Dendritic cell treated with granulocyte-macrophage colony-stimulating factor and Interleukin-4, amounts not matched to agents 40 ng/mL and 50 ng/mL, for 4 days (primary cell): ENCODE measurements around the gene SMYD5.
"Not testable (repeated sequence)": the region's sequence is repeated elsewhere in the genome, so short reads cannot be mapped to it uniquely, and the experiment has no call there.

Source experiments
- H3K27ac Mint-ChIP-seq: one replicate; pipeline ENCODE4 v1.8.0; 2022; ENCODE audit warnings: mild to moderate bottlenecking, mixed read lengths
- H3K27me3 Mint-ChIP-seq: one replicate; pipeline ENCODE4 v1.8.0; 2022; ENCODE audit warnings: mild to moderate bottlenecking, mixed read lengths
- H3K36me3 Mint-ChIP-seq: one replicate; pipeline ENCODE4 v1.8.0; 2022; ENCODE audit warnings: low read depth, mixed read lengths
- H3K4me1 Mint-ChIP-seq: one replicate; pipeline ENCODE4 v1.8.0; 2022; ENCODE audit warnings: low read depth, mixed read lengths
- H3K4me3 Mint-ChIP-seq: one replicate; pipeline ENCODE4 v1.8.0; 2022; ENCODE audit warnings: mild to moderate bottlenecking, moderate library complexity, mixed read lengths
- H3K9me3 Mint-ChIP-seq: one replicate; pipeline ENCODE4 v1.8.0; 2022; ENCODE audit warnings: mixed read lengths
- intact Hi-C: fragments of 100-400 bp; cut with micrococcal nuclease; formaldehyde crosslinking; loops from one replicate; pipeline ENCODE4 v1.15.0; 2022

Gene SMYD5

GRCh38 chr2:73177645-73178255 is 36.3 kb upstream of the SMYD5 start:
- peaks cover 77% of the 10 kb centered on the region for H3K27me3 Mint-ChIP-seq
- H3K9me3 Mint-ChIP-seq: no peaks in the 10 kb centered on the region
- H3K4me3 Mint-ChIP-seq: peak overlapping the region; percentile 88
- peak overlapping the region; percentile 82 for H3K27ac Mint-ChIP-seq
- intact Hi-C loops: loop anchor here (1.0 to 5.0 kb wide), 5 partner anchors 35 to 285 kb away; partner anchors contain the start of gene PRADC1
- peaks cover 16% of the 10 kb centered on the region for H3K4me1 Mint-ChIP-seq
- H3K36me3 Mint-ChIP-seq: peaks cover 5% of the 10 kb centered on the region

GRCh38 chr2:73185965-73186364 is 28.1 kb upstream of the SMYD5 start:
- no peaks in the 10 kb centered on the region for H3K36me3 Mint-ChIP-seq
- peaks cover 33% of the 10 kb centered on the region for H3K27me3 Mint-ChIP-seq
- H3K9me3 Mint-ChIP-seq: peaks cover 6% of the 10 kb centered on the region
- no peaks in the 10 kb centered on the region for H3K4me1 Mint-ChIP-seq
- H3K27ac Mint-ChIP-seq: no peak overlapping the region
- H3K4me3 Mint-ChIP-seq: no peak overlapping the region
- intact Hi-C loops: no loop called here

- H3K4me1 Mint-ChIP-seq: no peaks in the 10 kb centered on the region
- intact Hi-C loops: no loop called here
Observed at GRCh38 chr2:73187549-73187948, 26.5 kb upstream of the SMYD5 start.

GRCh38 chr2:73197579-73197978 is 16.5 kb upstream of the SMYD5 start:
- intact Hi-C loops: no loop called here
- Mint-ChIP-seq H3K9me3 (no peaks in the 10 kb centered on the region), H3K4me3 (no peak overlapping the region), H3K4me1 (peaks cover 4% of the 10 kb centered on the region), H3K27me3 (peaks cover 56% of the 10 kb centered on the region), H3K27ac (no peak overlapping the region), H3K36me3 (no peaks in the 10 kb centered on the region)

More at GRCh38 chr2:73187549-73187948, 26.5 kb upstream of the SMYD5 start:
- Mint-ChIP-seq H3K27ac (no peak overlapping the region), H3K36me3 (no peaks in the 10 kb centered on the region), H3K4me3 (no peak overlapping the region), H3K27me3 (peaks cover 32% of the 10 kb centered on the region), H3K9me3 (peaks cover 6% of the 10 kb centered on the region)

- H3K27ac Mint-ChIP-seq, H3K36me3 Mint-ChIP-seq, H3K4me3 Mint-ChIP-seq, H3K4me1 Mint-ChIP-seq, H3K9me3 Mint-ChIP-seq, intact Hi-C loops: not testable (repeated sequence)
- peaks cover 78% of the 10 kb centered on the region for H3K27me3 Mint-ChIP-seq
Observed at GRCh38 chr2:73200281-73200680, 13.8 kb upstream of the SMYD5 start.

- Mint-ChIP-seq H3K4me1 (peaks cover 7% of the 10 kb centered on the region), H3K36me3 (no peaks in the 10 kb centered on the region), H3K4me3 (peak within 1 kb of the TSS; percentile 58), H3K9me3 (no peaks in the 10 kb centered on the region), H3K27ac (no peak within 1 kb of the TSS), H3K27me3 (peaks cover 70% of the 10 kb centered on the region)
- intact Hi-C loops: no loop called here
Observed at GRCh38 chr2:73202156-73203054, 11.6 kb upstream of the SMYD5 start, which contains the start of gene NOTO. TSS of gene NOTO (plus strand) at chr2:73202574. CDS start at chr2:73202667, 93 bp downstream.

- no peaks in the 10 kb centered on the region for H3K36me3 Mint-ChIP-seq
- peak overlapping the region; percentile 58 for H3K4me3 Mint-ChIP-seq
- H3K27ac Mint-ChIP-seq: no peak overlapping the region
- peaks cover 7% of the 10 kb centered on the region for H3K4me1 Mint-ChIP-seq
- intact Hi-C loops: no loop called here
- no peaks in the 10 kb centered on the region for H3K9me3 Mint-ChIP-seq
- peaks cover 66% of the 10 kb centered on the region for H3K27me3 Mint-ChIP-seq
Observed at GRCh38 chr2:73203055-73203681, 10.9 kb upstream of the SMYD5 start.

- H3K36me3 Mint-ChIP-seq: no peaks in the 10 kb centered on the region
- H3K9me3 Mint-ChIP-seq: no peaks in the 10 kb centered on the region
- H3K4me1 Mint-ChIP-seq: peaks cover 7% of the 10 kb centered on the region
- intact Hi-C loops: no loop called here
- peaks cover 57% of the 10 kb centered on the region for H3K27me3 Mint-ChIP-seq
- H3K27ac Mint-ChIP-seq: no peak overlapping the region
- H3K4me3 Mint-ChIP-seq: no peak overlapping the region
Observed at GRCh38 chr2:73205611-73206010, 8.4 kb upstream of the SMYD5 start.

- Mint-ChIP-seq H3K27ac (no peak overlapping the region), H3K9me3 (no peaks in the 10 kb centered on the region), H3K27me3 (peaks cover 32% of the 10 kb centered on the region), H3K36me3 (no peaks in the 10 kb centered on the region), H3K4me3 (no peak overlapping the region), H3K4me1 (peaks cover under 1% of the 10 kb centered on the region)
- intact Hi-C loops: no loop called here
Observed at GRCh38 chr2:73208258-73208657, 5.8 kb upstream of the SMYD5 start.

- Mint-ChIP-seq H3K27ac (no peak overlapping the region), H3K27me3 (peaks cover 16% of the 10 kb centered on the region), H3K36me3 (peaks cover 9% of the 10 kb centered on the region), H3K4me1 (peaks cover 18% of the 10 kb centered on the region), H3K9me3 (no peaks in the 10 kb centered on the region), H3K4me3 (no peak overlapping the region)
- intact Hi-C loops: loop anchor here (5.0 kb wide), 1 partner anchor 138 kb away; the partner anchor contains the start of gene SFXN5
Observed at GRCh38 chr2:73210019-73210418, 4.0 kb upstream of the SMYD5 start.

- Mint-ChIP-seq H3K36me3 (peaks cover 9% of the 10 kb centered on the region), H3K9me3 (no peaks in the 10 kb centered on the region), H3K4me3 (no peak overlapping the region), H3K4me1 (peaks cover 25% of the 10 kb centered on the region), H3K27ac (no peak overlapping the region), H3K27me3 (peaks cover 12% of the 10 kb centered on the region)
- intact Hi-C loops: loop anchor here (5.0 kb wide), 1 partner anchor 138 kb away; the partner anchor contains the start of gene SFXN5
Observed at GRCh38 chr2:73210696-73211095, 3.3 kb upstream of the SMYD5 start.

- Mint-ChIP-seq H3K4me3 (no peak overlapping the region), H3K27me3 (peaks cover 8% of the 10 kb centered on the region), H3K27ac (no peak overlapping the region), H3K9me3 (no peaks in the 10 kb centered on the region), H3K4me1 (peaks cover 26% of the 10 kb centered on the region), H3K36me3 (peaks cover 9% of the 10 kb centered on the region)
- intact Hi-C loops: loop anchor here (1.0 to 5.0 kb wide), 2 partner anchors 35 to 140 kb away; partner anchors contain the start of gene SFXN5
Observed at GRCh38 chr2:73212098-73212447, 2.0 kb upstream of the SMYD5 start.

- Mint-ChIP-seq H3K4me3 (no peak overlapping the region), H3K27me3 (peaks cover 8% of the 10 kb centered on the region), H3K27ac (no peak overlapping the region), H3K36me3 (peaks cover 9% of the 10 kb centered on the region), H3K4me1 (peaks cover 26% of the 10 kb centered on the region), H3K9me3 (no peaks in the 10 kb centered on the region)
- intact Hi-C loops: loop anchor here (1.0 to 5.0 kb wide), 2 partner anchors 35 to 140 kb away; partner anchors contain the start of gene SFXN5
Observed at GRCh38 chr2:73212448-73213176, 1.4 kb upstream of the SMYD5 start.
